NCI-H1436 treated with DMSO at 0.1 percent for 48 hours (cell line): ENCODE measurements around the gene TMEM132D.

Experiments
- DNase-seq: peaks from one replicate; lab custom pipeline; 2025; lab: John Stamatoyannopoulos, UW

The TMEM132D gene

GRCh38 chr12:129659961-129660622 lies 243.7 kb downstream of the TMEM132D start:
- no peak for DNase-seq

DNA sequence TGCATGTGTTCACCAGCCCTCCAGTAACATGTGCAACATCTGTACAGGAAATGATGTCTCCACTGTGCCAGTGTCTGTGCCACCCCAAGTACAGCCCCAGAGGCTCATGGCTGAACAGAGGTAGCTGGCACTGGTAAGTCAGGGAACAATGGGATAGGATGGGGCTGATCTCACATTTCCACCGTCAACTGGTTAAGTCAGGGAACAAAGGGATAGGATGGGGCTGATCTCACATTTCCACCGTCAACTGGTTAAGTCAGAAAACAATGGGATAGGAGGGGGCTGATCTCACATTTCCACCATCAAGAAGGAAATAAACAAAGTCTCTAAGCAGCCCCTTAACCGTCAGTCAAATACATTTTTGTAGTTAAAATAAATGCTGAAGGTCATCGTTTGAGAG lies 246.6 kb downstream of the TMEM132D start:
- DNase-seq: no peak

- DNase-seq: no peak
Observed at GRCh38 chr12:129651951-129652350, 251.9 kb downstream of the TMEM132D start.

GRCh38 chr12:129641926-129642325 lies 261.9 kb downstream of the TMEM132D start:
- DNase-seq: no peak

DNA sequence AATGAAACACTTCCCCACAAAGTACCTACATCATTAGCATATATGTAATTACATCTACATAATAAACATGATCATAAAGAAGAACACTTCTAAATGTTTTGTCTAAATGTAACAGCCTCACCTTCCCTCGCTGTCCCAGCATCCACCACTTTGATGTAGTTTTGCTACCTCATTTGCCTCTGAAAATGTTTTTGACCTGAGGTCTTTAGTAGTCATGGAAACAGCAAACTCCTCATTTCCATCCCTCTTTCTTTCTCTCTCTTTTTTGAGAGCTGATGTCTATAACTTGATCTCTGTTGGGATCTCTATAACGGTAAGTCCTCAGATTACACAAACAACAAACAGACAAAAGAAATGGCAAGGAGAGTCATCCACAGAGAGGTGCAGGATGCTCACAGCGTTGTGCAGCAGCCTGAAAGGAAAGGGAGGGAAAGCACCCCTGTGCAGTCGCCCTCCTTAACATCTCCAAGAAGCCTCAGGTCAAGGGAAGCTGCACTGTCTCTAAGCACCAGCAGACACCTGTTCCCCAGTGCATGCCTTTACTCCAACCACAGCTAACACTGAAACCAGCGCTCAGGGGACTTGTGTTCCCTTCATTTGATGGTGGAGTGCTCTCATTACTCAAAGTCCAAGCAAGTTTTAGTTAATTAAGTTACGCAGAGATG lies 268.7 kb downstream of the TMEM132D start:
- no peak for DNase-seq

DNA sequence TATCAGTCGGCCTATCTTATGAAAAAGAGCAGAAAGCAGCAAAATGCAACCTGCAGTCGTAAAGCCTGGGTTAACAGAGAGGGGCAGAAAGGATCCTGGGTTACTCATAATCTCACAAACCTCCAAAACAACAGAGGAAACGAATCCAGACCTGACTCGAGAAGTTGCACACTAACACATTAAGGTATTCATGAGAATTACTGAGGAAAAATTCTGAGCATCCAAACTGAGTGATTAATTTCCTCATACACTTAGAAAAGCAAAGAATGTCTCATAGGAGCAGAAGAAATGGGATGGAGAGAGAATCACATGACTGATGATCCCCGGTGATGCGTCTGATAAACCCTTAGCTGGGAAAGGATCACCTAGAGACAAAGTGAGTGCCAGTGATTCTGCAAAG lies 272.5 kb downstream of the TMEM132D start:
- DNase-seq: no peak

DNA sequence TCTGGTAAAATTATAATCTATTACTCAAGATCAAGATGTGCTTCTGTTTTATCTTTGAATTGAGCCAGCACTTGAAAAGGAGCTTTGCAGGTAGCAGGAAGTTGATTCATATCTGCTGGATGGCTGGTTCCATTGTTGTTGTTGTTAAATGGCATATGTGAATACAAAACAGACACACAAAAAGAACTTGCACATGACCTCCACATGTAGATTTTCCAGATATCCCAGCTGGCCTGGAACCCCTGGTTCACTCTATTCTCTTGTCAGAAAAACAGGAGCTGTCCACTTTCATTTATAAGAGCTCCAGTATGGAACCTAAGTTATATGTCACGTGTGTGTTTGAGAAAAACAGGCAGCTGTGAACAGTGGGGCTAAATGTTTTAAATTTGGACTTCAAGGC lies 273.9 kb downstream of the TMEM132D start:
- no peak for DNase-seq

DNA sequence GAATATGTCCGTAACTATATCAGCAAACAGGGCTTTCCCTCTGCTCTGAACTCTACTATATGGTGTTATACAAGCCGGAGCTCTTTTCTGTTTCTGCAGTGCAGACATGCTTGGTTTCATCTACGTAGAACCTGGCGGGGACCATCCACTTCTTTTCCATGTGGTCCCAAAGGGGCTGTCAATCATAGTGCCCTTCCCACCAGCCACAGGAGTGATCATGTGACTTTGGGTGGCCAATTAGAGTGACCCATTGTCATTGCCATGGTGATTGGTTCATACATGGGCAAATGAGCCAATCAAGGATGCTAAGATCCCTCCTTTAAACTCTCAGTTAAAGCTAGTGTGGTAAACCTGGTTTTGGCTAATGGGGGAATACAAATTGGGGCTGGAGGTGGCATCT lies 281.3 kb downstream of the TMEM132D start:
- DNase-seq: no peak

- DNase-seq: no peak
Observed at GRCh38 chr12:129619271-129619670, 284.6 kb downstream of the TMEM132D start.

- no peak for DNase-seq
Observed at GRCh38 chr12:129617849-129618248, 286.0 kb downstream of the TMEM132D start.

DNA sequence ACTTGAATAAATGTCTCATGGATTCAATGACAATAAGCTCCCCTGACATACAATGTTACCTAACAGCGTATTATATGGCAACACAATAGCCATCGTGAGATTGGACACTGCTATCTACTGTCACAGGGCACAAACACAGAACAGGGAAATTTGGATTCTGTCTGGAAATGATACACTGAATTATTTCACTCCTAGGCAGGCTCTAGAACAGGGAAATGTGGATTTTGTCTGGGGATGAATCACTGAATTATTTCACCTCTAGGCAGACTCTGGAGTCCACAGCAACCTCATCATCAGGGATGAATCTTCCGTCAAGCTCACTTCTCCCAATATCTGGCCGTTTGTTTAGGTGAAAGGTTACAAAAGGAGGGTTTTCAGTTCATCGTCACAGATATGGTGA lies 288.8 kb downstream of the TMEM132D start:
- no peak for DNase-seq

- no peak for DNase-seq
Observed at GRCh38 chr12:129614221-129614885, 289.5 kb downstream of the TMEM132D start.

DNA sequence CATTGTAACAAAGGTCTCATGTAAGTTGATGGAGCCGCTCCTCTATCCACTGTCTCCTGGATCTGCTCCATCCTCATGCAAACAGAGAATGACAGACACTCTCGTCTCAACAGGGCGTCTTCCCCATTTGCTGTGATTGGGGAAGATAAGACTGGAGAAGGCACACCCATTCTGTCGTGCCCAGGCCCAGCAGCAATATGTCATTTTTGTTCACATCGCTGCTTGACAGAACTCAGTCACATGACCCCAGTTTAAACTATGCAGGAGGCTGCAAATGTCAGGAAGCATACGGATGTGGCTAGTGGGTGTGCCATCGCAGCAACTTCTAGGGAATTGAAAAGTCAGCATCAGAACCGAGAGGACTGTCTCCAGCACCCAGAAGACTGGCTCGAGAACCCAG lies 290.5 kb downstream of the TMEM132D start:
- DNase-seq: no peak

GRCh38 chr12:129610601-129611120 lies 293.2 kb downstream of the TMEM132D start:
- no peak for DNase-seq

DNA sequence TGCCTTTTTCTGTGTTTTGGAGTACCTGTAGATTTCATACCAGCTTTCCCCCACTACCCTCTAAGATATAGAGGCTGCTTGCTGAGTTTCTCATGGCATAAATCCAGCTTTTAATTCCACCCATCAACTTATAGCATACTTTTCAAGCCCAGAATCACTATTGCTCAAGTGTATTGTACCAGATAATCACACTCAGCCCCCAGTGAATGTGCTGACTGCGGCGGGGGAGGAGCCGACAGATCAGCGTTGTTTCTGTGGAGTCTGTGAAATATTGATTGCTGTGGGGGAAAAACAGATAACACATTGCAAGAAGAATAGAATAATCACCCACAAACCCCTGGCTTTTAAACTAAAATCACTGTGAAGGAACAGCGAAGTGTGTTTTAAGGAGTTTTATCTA lies 296.1 kb downstream of the TMEM132D start:
- no peak for DNase-seq

DNA sequence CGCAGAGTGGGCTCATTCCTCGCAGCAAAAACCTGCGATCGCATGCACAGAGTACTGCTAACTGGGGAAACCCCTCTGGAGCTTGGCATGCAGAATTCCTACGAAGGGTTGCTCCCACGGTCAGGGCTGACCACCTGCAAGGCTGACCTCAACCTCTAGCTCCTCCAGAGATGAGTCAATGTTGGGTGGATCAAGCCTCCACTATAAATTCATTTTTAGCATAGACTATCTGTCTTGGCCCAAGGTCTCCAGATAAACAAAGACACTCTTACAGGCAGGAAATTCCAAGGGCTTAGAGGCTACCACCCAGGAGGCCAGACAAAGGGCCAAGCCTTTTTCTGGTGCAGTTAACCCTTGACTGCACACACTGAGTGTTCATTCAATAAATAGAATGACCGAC lies 296.5 kb downstream of the TMEM132D start:
- no peak for DNase-seq

DNA sequence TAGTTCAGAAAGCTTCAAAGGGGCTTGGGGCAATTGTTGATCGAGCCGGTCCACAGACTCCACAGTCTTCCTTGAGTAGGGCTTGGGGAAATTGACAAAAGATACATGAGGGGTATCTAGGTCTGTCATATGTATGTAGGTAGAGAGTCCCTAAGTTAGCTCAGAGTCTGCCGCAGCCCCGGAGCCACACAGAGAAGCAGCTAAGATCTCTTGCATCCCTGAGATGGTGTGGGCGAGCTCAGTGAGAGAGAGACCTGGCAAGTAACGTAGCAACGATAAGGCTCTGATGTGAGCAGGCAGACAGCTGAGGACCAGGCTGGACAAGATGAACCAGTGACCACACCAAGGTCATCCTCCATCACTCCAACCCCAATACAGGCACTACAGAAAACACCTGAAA lies 297.6 kb downstream of the TMEM132D start:
- no peak for DNase-seq

DNA sequence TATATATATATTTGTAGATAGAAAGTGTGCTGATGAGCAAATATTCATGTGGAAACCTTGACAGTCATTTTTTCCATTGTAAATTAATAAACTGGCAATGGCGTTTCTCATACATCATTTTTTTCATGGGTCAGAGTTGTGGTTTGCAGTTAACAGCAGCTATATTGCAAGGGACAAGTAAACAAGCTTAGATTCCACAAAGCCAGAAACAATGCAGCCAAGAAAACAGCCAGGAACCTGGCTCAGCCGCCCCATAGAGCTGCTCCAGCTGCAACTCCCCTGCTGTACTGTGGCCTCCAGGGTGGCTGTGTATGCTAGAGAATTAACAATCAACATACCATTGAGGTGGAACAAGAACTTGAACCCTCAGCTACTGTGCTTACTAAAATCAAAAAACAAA lies 298.2 kb downstream of the TMEM132D start:
- no peak for DNase-seq

- no peak for DNase-seq
Observed at GRCh38 chr12:129604506-129604905, 299.3 kb downstream of the TMEM132D start.

- no peak for DNase-seq
Observed at GRCh38 chr12:129599406-129599805, 304.4 kb downstream of the TMEM132D start.

DNA sequence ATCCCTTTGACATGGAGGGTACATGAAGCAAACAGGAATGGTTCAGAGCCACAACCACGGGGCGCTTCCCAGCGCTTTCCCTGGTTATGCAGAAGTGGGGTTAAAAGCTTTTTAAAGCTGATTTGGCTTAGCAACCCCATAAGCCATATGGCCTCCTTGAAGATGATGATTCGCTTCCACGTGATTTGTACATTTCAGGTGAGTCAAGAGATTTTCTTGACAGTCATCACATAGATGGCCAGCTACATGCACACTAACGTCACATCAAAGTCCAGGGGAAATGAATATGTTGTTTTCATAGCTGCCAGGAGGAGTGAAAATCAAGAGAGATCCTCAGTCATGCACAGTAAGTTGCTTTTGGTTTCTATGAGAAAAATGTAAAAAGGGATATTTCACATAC lies 309.7 kb downstream of the TMEM132D start:
- DNase-seq: no peak

- no peak for DNase-seq
Observed at GRCh38 chr12:129592449-129592848, 311.4 kb downstream of the TMEM132D start.

DNA sequence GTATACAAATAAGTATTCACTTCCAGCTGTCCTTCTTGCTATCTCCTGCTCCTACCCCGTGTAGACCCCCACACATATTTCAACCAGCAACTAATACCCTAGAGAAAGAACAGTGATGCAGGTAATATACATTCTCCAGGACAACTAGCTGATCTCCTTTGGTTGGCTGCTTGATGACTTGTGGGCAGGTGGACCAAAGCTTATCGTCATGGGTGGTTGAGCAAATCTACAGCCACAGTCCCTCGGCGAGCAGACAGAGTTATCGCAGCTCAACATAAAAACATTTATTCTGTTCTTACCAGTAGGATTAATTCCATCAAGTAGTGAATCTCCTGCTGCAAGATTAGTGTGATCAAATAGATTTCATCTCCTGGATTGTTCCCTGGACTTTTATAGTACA lies 314.3 kb downstream of the TMEM132D start:
- DNase-seq: no peak
